Heart left ventricle (tissue), 16 donors: Measurements from ENCODE around the gene MEGF8. TPM values are rescaled to one million over a fixed set of nuclear protein-coding genes. Genes with fewer than 3 reads are reported as not detected.

Experiments used
- ATAC-seq, 4 donors: fragments of 200-7000 bp; cut with Tn5 transposase; one replicate each; pipeline ENCODE4 v1.9.1; 2020 to 2022; ENCODE audit warnings: moderate library complexity in 4 of 4, mild to moderate bottlenecking in 3 of 4, moderate number of reproducible peaks in 1 of 4
- DNase-seq, 5 donors: peaks; one replicate each; pipeline ENCODE4 v3.0.0-alpha.2; 2020
- H3K27ac ChIP-seq, 12 donors: fragments of 200-600 bp; sonication (generic) in 4 of 12; one replicate each; pipeline versions ENCODE4 v1.5.0 to v1.8.0; 2016 to 2022; ENCODE audit warnings: mild to moderate bottlenecking in 2 of 12
- H3K27me3 ChIP-seq, 9 donors: fragments of 200-600 bp; sonication (generic) in 2 of 9; one replicate each; pipeline versions ENCODE4 v1.5.1 to v1.8.0; 2016 to 2022; ENCODE audit warnings: mild to moderate bottlenecking in 3 of 9
- H3K36me3 ChIP-seq, 9 donors: fragments of 200-600 bp; sonication (generic) in 2 of 9; one replicate each; pipeline versions ENCODE4 v1.5.0 to v1.8.0; 2018 to 2022; ENCODE audit warnings: mild to moderate bottlenecking in 2 of 9
- H3K4me1 ChIP-seq, 12 donors: fragments of 200-600 bp; sonication (generic) in 4 of 12; one replicate each; pipeline versions ENCODE4 v1.5.0 to v1.8.0; 2016 to 2022; ENCODE audit warnings: mild to moderate bottlenecking in 3 of 12
- H3K4me3 ChIP-seq, 12 donors: fragments of 200-600 bp; sonication (generic) in 4 of 12; one replicate each; pipeline versions ENCODE4 v1.5.0 to v1.8.0; 2017 to 2022; ENCODE audit warnings: mild to moderate bottlenecking in 9 of 12, moderate library complexity in 4 of 12
- H3K9me3 ChIP-seq, 12 donors: fragments of 200-600 bp; sonication (generic) in 4 of 12; one replicate each; pipeline versions ENCODE4 v1.5.0 to v1.8.0; 2016 to 2022; ENCODE audit warnings: mild to moderate bottlenecking in 1 of 12
- POLR2A ChIP-seq, 2 donors: fragments of 450-650 bp; IDR thresholded peaks; one replicate each; pipeline ENCODE4 v1.6.1; 2017; ENCODE audit warnings: antibody characterized with exemption in 2 of 2, mild to moderate bottlenecking in 2 of 2, moderate library complexity in 2 of 2
- WGBS, 4 donors: extraction: QIAGEN DNeasy Blood & Tissue Kit in 2 of 4; methylation state at CpG; one replicate each; pipeline versions ENCODE4 v1.1.5 to v1.1.7; 2013 to 2018; 5-methylcytosine and 5-hydroxymethylcytosine counted together
- intact Hi-C, 10 donors: fragments of 100-400 bp; cut with DNase I; formaldehyde crosslinking; loops; one replicate each; pipeline versions ENCODE4 v1.11.1 to v1.14.2; 2022
- polyA plus RNA-seq, 2 donors: library from polyadenylated mRNA; stranded (reverse); fragments of 200-250 nt; gene quantifications; one replicate each; pipeline ENCODE4 v1.2.3, GENCODE V29; 2013
- total RNA-seq, 9 donors: library from RNA; depleted of rRNA in 2 of 9; stranded (reverse); fragments of >200 nt in 2 of 9; fragmentation: NEBNext Ultra II Directional in 3 of 9; extraction: Animal tissue kit (Norgen Biotek cat#: 25700) in 3 of 9; gene quantifications; one replicate each; pipeline versions ENCODE4 v1.1.0 to v1.2.4, GENCODE V29; 2016 to 2023
- TF ChIP-seq, protein P1 (sequence below), 12 donors: fragments of 200-600 bp; sonication (generic) in 4 of 12; IDR thresholded peaks; one replicate each; pipeline versions ENCODE4 v1.5.0 to v1.8.0; 2018 to 2022; ENCODE audit warnings: antibody characterized with exemption in 12 of 12, mild to moderate bottlenecking in 5 of 12
- donor health status: ischemic (EF 13 %, LVEDD 7.1; RV severe dilation, severe dysfunction).
- donor health status: healthy with polysubstance abuse.
- donor health status: DM: no; HTN: yes; CAD: no.
- donor health status: DM: no; HTN: no; CAD: no.
- donor health status: ischemic (EF 25% LVEDD 6.9; RV normal size, moderate dysfunction).
- donor health status: ischemic (EF 25% LVEDD 5.7; RV mildly dilated, moderate dysfunction).
- donor health status: healthy.
- donor health status: DM: yes; HTN: yes; CAD: no.
- donor health status: ischemic (EF 35%, LVEDD 5.7; RV mildly dilated, moderate dysfunction).
- donor health status: nonischemic (EF 11% LVEDD 7.7; RV severe dilation, severe dysfunction).
- donor health status: DM: yes; HTN: yes; CAD: no.
- donor health status: PGD.
- donor health status: ischemic (EF 29% LVEDD 5.4; RV normal size, mild dysfunction).
- donor health status: nonischemic (EF 23%, LVEDD 6.1; RV moderate dilation, normal function).

Gene MEGF8
- total and polyA plus RNA-seq, 11 donors, result 22.8 to 50.4 (median 32.8) TPM

DNA sequence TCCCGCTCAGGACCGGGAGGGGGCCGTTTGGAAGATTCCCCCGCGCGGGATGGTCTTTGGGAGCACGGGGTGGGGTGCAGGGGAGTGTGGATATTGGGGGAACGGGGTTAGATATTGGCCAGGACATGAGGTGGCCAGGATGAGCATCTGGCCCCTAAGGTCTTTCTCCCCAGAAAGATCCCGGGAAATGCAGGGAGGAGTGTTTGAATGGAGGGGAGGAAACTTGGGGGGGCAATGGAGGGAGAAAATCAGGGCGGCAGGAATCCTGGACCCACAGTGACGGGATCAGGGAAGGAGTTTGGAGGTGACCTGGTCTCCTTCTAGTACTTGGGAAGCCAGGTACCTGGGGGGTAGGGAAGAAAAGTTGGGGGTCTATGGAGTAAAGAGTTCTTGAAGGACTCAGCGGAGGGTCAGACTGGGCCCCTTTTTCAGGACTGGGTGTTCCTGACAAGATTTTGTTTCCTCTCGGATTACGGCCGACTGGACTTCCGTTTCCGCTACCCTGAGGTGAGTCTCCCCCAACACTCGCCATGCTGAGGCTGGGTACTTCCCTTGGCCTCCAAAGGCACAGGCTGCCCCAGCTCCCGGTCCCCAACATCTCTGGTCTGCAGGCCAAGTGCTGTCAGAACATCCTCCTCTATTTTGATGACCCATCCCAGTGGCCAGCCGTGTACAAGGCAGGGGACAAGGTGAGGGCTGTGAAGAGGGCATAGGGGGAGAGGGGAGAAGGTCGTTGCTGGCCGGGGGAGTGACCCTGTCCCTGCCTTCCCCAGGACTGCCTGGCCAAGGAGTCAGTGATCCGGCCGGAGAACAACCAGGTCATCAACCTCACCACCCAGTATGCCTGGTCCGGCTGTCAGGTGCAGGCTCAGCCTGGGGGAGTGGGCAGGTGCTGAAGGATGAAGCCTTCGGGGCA lies 11.3 kb upstream of the MEGF8 start:
- H3K27ac ChIP-seq, result no peak overlapping the region
- ATAC-seq (no peak), DNase-seq (no peak)
- WGBS, 4 donors, result 28 to 36% (median 31%) methylated on average over 25 to 26 of the region's 26 CpGs
- no peaks in the 10 kb centered on the region for H3K36me3 ChIP-seq
- TF ChIP-seq, protein P1, sequence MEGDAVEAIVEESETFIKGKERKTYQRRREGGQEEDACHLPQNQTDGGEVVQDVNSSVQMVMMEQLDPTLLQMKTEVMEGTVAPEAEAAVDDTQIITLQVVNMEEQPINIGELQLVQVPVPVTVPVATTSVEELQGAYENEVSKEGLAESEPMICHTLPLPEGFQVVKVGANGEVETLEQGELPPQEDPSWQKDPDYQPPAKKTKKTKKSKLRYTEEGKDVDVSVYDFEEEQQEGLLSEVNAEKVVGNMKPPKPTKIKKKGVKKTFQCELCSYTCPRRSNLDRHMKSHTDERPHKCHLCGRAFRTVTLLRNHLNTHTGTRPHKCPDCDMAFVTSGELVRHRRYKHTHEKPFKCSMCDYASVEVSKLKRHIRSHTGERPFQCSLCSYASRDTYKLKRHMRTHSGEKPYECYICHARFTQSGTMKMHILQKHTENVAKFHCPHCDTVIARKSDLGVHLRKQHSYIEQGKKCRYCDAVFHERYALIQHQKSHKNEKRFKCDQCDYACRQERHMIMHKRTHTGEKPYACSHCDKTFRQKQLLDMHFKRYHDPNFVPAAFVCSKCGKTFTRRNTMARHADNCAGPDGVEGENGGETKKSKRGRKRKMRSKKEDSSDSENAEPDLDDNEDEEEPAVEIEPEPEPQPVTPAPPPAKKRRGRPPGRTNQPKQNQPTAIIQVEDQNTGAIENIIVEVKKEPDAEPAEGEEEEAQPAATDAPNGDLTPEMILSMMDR (IDR thresholded peaks at IDR 0.05), result no peak
- TF ChIP-seq POLR2A (IDR thresholded peaks at IDR 0.05), result no peak
- H3K27me3 ChIP-seq, result peaks cover 0 to 33% (median 18%) of the 10 kb centered on the region in 9 donors
- H3K9me3 ChIP-seq, result no peaks in the 10 kb centered on the region
- intact Hi-C loops, result loop anchor here in 3 of 10 donors (5.0 to 10.0 kb wide), 2 partner anchors 179 to 187 kb away; partner anchors contain the start of gene POU2F2 (in 2 of the 3)
- H3K4me1 ChIP-seq, result peaks cover 0 to 28% (median 5%) of the 10 kb centered on the region in 12 donors
- peak overlapping the region in 7 of 12 donors; percentile 29 to 67 (median 58) for H3K4me3 ChIP-seq

DNA sequence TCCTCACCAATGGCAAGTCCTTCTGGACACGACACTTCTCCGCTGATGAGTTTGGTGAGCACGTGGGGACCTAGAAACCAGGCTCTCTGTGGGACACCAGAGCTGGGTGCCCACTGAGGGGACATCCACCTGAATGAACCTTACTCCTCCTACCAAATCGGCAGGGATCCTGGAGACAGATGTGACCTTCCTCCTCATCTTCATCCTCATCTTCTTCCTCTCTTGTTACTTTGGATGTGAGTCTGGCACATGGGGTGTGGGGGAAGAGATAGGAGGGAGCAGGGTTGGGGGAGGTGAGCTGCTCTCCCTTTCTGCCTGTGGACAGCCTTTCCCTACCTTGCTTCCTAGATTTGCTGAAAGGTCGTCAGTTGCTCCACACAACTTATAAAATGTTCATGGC lies 10.4 kb upstream of the MEGF8 start:
- intact Hi-C loops, result loop anchor here in 2 of 10 donors (10.0 kb wide), 1 partner anchor 180 kb away; the partner anchor contains the start of gene POU2F2 (in 2 of the 2)
- Histone ChIP-seq H3K4me1 (peaks cover 0 to 28% (median 5%) of the 10 kb centered on the region in 12 donors), H3K9me3 (no peaks in the 10 kb centered on the region), H3K36me3 (no peaks in the 10 kb centered on the region), H3K27ac (no peak overlapping the region), H3K4me3 (no peak overlapping the region), H3K27me3 (peaks cover 0 to 33% (median 18%) of the 10 kb centered on the region in 9 donors)
- WGBS, 4 donors, result 66 to 76% (median 70%) methylated on average over 5 of the region's 5 CpGs
- TF ChIP-seq, protein P1 (IDR thresholded peaks at IDR 0.05), result no peak
- no peak for TF ChIP-seq POLR2A (IDR thresholded peaks at IDR 0.05)
- DNase-seq (no peak), ATAC-seq (no peak)

DNA sequence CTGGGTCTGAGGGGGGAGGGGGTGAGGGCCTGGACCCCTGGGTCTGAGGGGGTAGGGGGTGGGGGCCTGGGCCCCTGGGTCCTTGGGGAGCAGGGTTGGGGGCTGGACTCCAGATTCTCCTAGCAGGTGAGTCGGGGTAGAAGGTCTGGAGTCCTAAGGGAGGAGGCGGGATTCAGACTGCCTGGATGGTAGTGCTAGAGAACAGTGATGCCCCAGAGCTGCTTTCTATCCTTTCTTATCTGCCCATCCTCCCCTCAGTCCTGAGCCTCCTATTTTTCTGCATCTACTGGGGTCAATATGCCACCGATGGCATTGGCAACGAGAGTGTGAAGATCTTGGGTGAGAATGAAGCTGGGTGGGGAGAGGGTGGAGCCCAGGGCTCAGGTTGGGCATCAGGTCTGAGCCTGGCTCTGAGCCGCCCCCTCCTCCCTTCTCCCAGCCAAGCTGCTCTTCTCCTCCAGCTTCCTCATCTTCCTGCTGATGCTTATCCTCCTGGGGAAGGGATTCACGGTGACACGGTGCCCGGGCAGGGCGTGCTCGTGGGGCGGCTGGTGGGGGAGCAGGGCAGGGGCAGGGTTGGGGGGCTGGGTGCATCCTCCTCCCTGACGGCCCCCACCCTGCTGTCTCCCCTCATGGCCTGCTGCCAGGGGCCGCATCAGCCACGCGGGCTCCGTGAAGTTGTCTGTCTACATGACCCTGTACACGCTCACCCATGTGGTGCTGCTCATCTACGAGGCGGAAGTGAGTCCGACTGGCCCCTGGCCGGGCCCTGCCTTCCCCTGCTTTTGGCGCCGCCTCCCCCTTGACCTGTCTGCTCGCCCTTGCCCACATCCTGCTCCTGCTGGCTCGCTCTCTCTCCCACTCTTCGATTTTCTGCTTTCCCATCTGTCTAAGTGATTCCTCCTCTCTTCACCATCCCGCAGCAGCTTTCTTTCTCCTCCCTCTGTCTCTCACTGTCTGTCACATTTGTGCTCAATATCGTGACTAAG lies 8.9 kb upstream of the MEGF8 start:
- Histone ChIP-seq H3K36me3 (no peaks in the 10 kb centered on the region), H3K27me3 (peaks cover 0 to 30% (median 15%) of the 10 kb centered on the region in 9 donors), H3K4me1 (peaks cover 0 to 28% (median 5%) of the 10 kb centered on the region in 12 donors), H3K4me3 (no peak overlapping the region), H3K9me3 (no peaks in the 10 kb centered on the region), H3K27ac (no peak overlapping the region)
- DNase-seq (peak in 2 of 5 donors; percentile 45 to 65), ATAC-seq (no peak)
- intact Hi-C loops, result loop anchor here in 2 of 10 donors (10.0 kb wide), 1 partner anchor 182 kb away; the partner anchor contains the start of gene POU2F2 (in 2 of the 2)
- TF ChIP-seq, protein P1 (IDR thresholded peaks at IDR 0.05), result no peak
- no peak for TF ChIP-seq POLR2A (IDR thresholded peaks at IDR 0.05)
- whole genome bisulfite sequencing, 4 donors, result 33 to 44% (median 35%) methylated on average over 26 to 28 of the region's 28 CpGs
